ENCODE data around the gene GPC6.

- TF ChIP-seq CTCF (IDR thresholded peaks at IDR 0.05; ENCODE audit: low read length) (no peak), EZH2 (IDR thresholded peaks at IDR 0.05; ENCODE audit: borderline replicate concordance, low read length) (no peak)
Observed at GRCh38 chr13:94239135-94239534, 1012.5 kb downstream of the GPC6 start.

All from OCI-LY1 (cell line).